ENCODE results near the gene RDH12. TPM values are rescaled to one million over a fixed set of nuclear protein-coding genes. Genes with fewer than 3 reads are reported as not detected.

RDH12 gene
- total RNA-seq, 1 donor from 2014 or later, result not detected

- Mint-ChIP-seq H3K36me3 (ENCODE audit: low read depth) (peaks cover 33% of the 10 kb centered on the region), H3K9me3 (ENCODE audit: low read depth) (no peaks in the 10 kb centered on the region), H3K27me3 (ENCODE audit: low read depth) (no peaks in the 10 kb centered on the region), H3K4me3 (ENCODE audit: unreplicated experiment) (no peak overlapping the region), H3K4me1 (ENCODE audit: low read depth) (peaks cover 20% of the 10 kb centered on the region), H3K27ac (ENCODE audit: unreplicated experiment) (no peak overlapping the region)
- no peak for DNase-seq (ENCODE audit: low spot score)
- no peak for TF ChIP-seq CTCF (IDR thresholded peaks at IDR 0.05)
These were observed 11.7 kb upstream of the RDH12 start for GRCh38 chr14:67690011-67690410.

DNA sequence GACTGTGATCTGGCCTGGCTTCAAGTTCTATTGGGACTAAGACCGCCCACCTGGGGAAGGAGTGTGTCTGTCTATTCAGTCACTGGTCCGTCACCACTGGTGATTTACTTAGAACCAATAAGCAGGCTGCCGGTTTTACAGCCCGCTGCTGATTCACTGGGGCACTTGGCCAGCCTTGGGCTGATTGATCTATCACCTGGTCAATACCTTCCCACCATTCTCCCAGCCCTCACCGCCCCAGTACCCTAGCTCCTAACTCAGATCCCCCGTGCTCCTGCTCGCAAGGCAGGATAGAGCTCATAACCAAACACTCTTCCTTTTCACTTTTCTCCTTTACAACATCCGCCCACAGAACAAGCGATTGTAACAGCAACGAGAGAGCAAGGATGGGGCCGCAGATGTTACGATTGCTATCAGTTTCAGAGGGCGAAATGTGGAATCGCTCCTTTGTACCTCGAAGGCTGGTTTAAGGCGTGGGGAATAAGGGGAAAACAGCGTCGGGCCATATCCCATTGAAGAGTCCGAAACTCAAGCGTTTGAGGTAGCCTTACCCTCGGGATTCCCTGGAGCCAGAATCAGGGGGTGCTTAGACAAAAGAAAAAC is 6.8 kb upstream of the RDH12 start:
- no peak for DNase-seq (ENCODE audit: low spot score)
- Mint-ChIP-seq H3K36me3 (ENCODE audit: low read depth) (peaks cover 13% of the 10 kb centered on the region), H3K27ac (ENCODE audit: unreplicated experiment) (peak overlapping the region; percentile 94), H3K4me1 (ENCODE audit: low read depth) (peaks cover 20% of the 10 kb centered on the region), H3K27me3 (ENCODE audit: low read depth) (no peaks in the 10 kb centered on the region), H3K4me3 (ENCODE audit: unreplicated experiment) (peak overlapping the region; percentile 98), H3K9me3 (ENCODE audit: low read depth) (no peaks in the 10 kb centered on the region)
- TF ChIP-seq CTCF (IDR thresholded peaks at IDR 0.05), result no peak

- Mint-ChIP-seq H3K4me3 (ENCODE audit: unreplicated experiment) (peak within 1 kb of the TSS; percentile 98), H3K9me3 (ENCODE audit: low read depth) (no peaks in the 10 kb centered on the region), H3K27me3 (ENCODE audit: low read depth) (no peaks in the 10 kb centered on the region), H3K27ac (ENCODE audit: unreplicated experiment) (peak within 1 kb of the TSS; percentile 94), H3K4me1 (ENCODE audit: low read depth) (peaks cover 20% of the 10 kb centered on the region), H3K36me3 (ENCODE audit: low read depth) (peaks cover 8% of the 10 kb centered on the region)
- TF ChIP-seq CTCF (IDR thresholded peaks at IDR 0.05), result peak; percentile 9
- peak; percentile 93 for DNase-seq (ENCODE audit: low spot score)
These were observed 6.2 kb upstream of the RDH12 start, which contains the start of gene RDH11 for GRCh38 chr14:67695394-67695949. RDH11 (minus strand) TSS chr14:67695764; CDS start chr14:67695703, 61 bp downstream.

DNA sequence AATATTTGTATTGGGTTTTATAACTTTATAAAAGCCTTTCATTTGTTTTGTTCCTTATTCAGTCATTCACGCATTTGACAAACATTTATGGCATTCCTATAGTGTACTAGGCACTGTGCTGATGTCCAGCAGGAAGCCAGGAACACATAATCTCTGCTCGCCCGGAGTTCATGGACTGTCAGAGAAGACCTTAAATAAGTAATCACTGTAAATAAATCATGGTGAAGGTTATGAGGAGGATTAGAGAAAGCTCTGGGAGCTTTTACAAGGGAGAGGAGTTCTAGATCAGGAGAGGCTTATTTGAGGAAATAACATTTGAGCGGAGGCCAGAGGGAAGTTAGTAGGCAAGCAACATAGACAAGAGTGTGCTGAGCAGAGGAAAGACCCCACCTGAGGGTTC is 4.7 kb upstream of the RDH12 start:
- Mint-ChIP-seq H3K4me3 (ENCODE audit: unreplicated experiment) (no peak overlapping the region), H3K27me3 (ENCODE audit: low read depth) (no peaks in the 10 kb centered on the region), H3K27ac (ENCODE audit: unreplicated experiment) (no peak overlapping the region), H3K9me3 (ENCODE audit: low read depth) (no peaks in the 10 kb centered on the region), H3K36me3 (ENCODE audit: low read depth) (peaks cover 2% of the 10 kb centered on the region), H3K4me1 (ENCODE audit: low read depth) (peaks cover 26% of the 10 kb centered on the region)
- DNase-seq (ENCODE audit: low spot score), result no peak
- TF ChIP-seq CTCF (IDR thresholded peaks at IDR 0.05), result no peak

DNA sequence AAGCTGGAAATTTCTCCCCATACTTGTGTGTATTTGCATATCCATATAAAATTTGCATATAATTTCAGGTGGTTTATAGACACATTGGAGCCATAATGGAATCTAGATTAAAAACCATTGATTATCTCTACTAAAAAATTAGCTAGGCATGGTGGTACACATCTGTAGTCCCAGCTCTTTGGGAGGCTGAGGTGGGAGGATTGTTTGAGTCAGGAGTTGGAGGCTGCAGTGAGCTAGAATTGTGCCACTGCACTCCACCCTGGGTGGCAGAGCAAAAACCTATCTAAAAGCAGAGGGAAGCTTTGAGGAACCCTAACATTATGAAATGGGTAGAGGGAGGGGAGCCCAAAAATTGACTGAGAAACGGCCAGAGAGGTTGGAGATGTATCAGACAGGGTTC is 3.5 kb upstream of the RDH12 start:
- Mint-ChIP-seq H3K4me1 (ENCODE audit: low read depth) (peaks cover 21% of the 10 kb centered on the region), H3K27me3 (ENCODE audit: low read depth) (no peaks in the 10 kb centered on the region), H3K36me3 (ENCODE audit: low read depth) (no peaks in the 10 kb centered on the region), H3K4me3 (ENCODE audit: unreplicated experiment) (no peak overlapping the region), H3K9me3 (ENCODE audit: low read depth) (no peaks in the 10 kb centered on the region), H3K27ac (ENCODE audit: unreplicated experiment) (no peak overlapping the region)
- TF ChIP-seq CTCF (IDR thresholded peaks at IDR 0.05), result no peak
- DNase-seq (ENCODE audit: low spot score), result no peak

Data from chondrocyte (in vitro differentiated cells).